ENCODE results near the gene FOXC1. TPM values are rescaled to one million over a fixed set of nuclear protein-coding genes. Genes with fewer than 3 reads are reported as not detected.

FOXC1 gene
- total RNA-seq, 1 experiment from 2014 or later: 16.7 TPM

- Mint-ChIP-seq H3K9me3 (ENCODE audit: unreplicated experiment) (peaks cover 6% of the 10 kb centered on the region), H3K4me3 (ENCODE audit: unreplicated experiment) (no peak overlapping the region), H3K27ac (ENCODE audit: low read depth, unreplicated experiment) (no peak overlapping the region), H3K4me1 (ENCODE audit: insufficient read depth, unreplicated experiment) (no peaks in the 10 kb centered on the region), H3K36me3 (ENCODE audit: insufficient read depth, unreplicated experiment) (no peaks in the 10 kb centered on the region), H3K27me3 (ENCODE audit: insufficient read depth, unreplicated experiment) (no peaks in the 10 kb centered on the region)
- POLR2A ChIA-PET: interaction anchor here (0.6 kb wide), 2 partner anchors 101 to 1277 kb away, joined by 3 read pairs; no protein-coding TSS in a partner anchor
- BruUV-seq (replicated peaks): no TSS peak
- TF ChIP-seq CTCF (IDR thresholded peaks at IDR 0.05; ENCODE audit: unreplicated experiment): no peak
- CTCF ChIA-PET: interaction anchor here (0.6 to 2.4 kb wide), 3 partner anchors 10 to 34 kb away, joined by 3 to 11 read pairs (median 5); no protein-coding TSS in a partner anchor
- DNase-seq (ENCODE audit: unreplicated experiment): no peak
- intact Hi-C loops (cut with micrococcal nuclease): no loop called here
Measured at GRCh38 chr6:1562171-1562955, 47.4 kb upstream of the FOXC1 start.

- no peaks in the 10 kb centered on the region for H3K27me3 Mint-ChIP-seq (ENCODE audit: insufficient read depth, unreplicated experiment)
- no TSS peak for BruUV-seq (replicated peaks)
- no peak for DNase-seq (ENCODE audit: unreplicated experiment)
- ChIA-PET CTCF (no interaction called here), POLR2A (interaction anchor here (0.8 to 1.1 kb wide), 3 partner anchors 8 to 41 kb away, joined by 3 read pairs; no protein-coding TSS in a partner anchor)
- H3K4me1 Mint-ChIP-seq (ENCODE audit: insufficient read depth, unreplicated experiment): no peaks in the 10 kb centered on the region
- no peak overlapping the region for H3K4me3 Mint-ChIP-seq (ENCODE audit: unreplicated experiment)
- no peak for TF ChIP-seq CTCF (IDR thresholded peaks at IDR 0.05; ENCODE audit: unreplicated experiment)
- no peaks in the 10 kb centered on the region for H3K36me3 Mint-ChIP-seq (ENCODE audit: insufficient read depth, unreplicated experiment)
- intact Hi-C loops (cut with micrococcal nuclease): no loop called here
- H3K27ac Mint-ChIP-seq (ENCODE audit: low read depth, unreplicated experiment): no peak overlapping the region
- H3K9me3 Mint-ChIP-seq (ENCODE audit: unreplicated experiment): peaks cover 22% of the 10 kb centered on the region
Measured at GRCh38 chr6:1569377-1569776, 40.3 kb upstream of the FOXC1 start.

- H3K4me1 Mint-ChIP-seq (ENCODE audit: insufficient read depth, unreplicated experiment): no peaks in the 10 kb centered on the region
- ChIA-PET POLR2A (no interaction called here), CTCF (no interaction called here)
- DNase-seq (ENCODE audit: unreplicated experiment): no peak
- no peak overlapping the region for H3K27ac Mint-ChIP-seq (ENCODE audit: low read depth, unreplicated experiment)
- H3K4me3 Mint-ChIP-seq (ENCODE audit: unreplicated experiment): no peak overlapping the region
- no TSS peak for BruUV-seq (replicated peaks)
- peaks cover 16% of the 10 kb centered on the region for H3K9me3 Mint-ChIP-seq (ENCODE audit: unreplicated experiment)
- H3K27me3 Mint-ChIP-seq (ENCODE audit: insufficient read depth, unreplicated experiment): no peaks in the 10 kb centered on the region
- TF ChIP-seq CTCF (IDR thresholded peaks at IDR 0.05; ENCODE audit: unreplicated experiment): no peak
- intact Hi-C loops (cut with micrococcal nuclease): no loop called here
- no peaks in the 10 kb centered on the region for H3K36me3 Mint-ChIP-seq (ENCODE audit: insufficient read depth, unreplicated experiment)
Measured at GRCh38 chr6:1570848-1571247, 38.9 kb upstream of the FOXC1 start.

GRCh38 chr6:1572892-1573291 lies 36.8 kb upstream of the FOXC1 start:
- TF ChIP-seq CTCF (IDR thresholded peaks at IDR 0.05; ENCODE audit: unreplicated experiment): no peak
- CTCF ChIA-PET: interaction anchor here (0.8 to 1.4 kb wide), 3 partner anchors 10 to 1062 kb away, joined by 3 to 4 read pairs (median 3); no protein-coding TSS in a partner anchor
- Mint-ChIP-seq H3K4me3 (ENCODE audit: unreplicated experiment) (no peak overlapping the region), H3K36me3 (ENCODE audit: insufficient read depth, unreplicated experiment) (no peaks in the 10 kb centered on the region), H3K4me1 (ENCODE audit: insufficient read depth, unreplicated experiment) (no peaks in the 10 kb centered on the region), H3K27me3 (ENCODE audit: insufficient read depth, unreplicated experiment) (no peaks in the 10 kb centered on the region), H3K9me3 (ENCODE audit: unreplicated experiment) (peaks cover 16% of the 10 kb centered on the region), H3K27ac (ENCODE audit: low read depth, unreplicated experiment) (no peak overlapping the region)
- no peak for DNase-seq (ENCODE audit: unreplicated experiment)
- BruUV-seq (replicated peaks): no TSS peak
- intact Hi-C loops (cut with micrococcal nuclease): no loop called here
- POLR2A ChIA-PET: no interaction called here
